ENCODE data around the gene PAQR6. TPM values are rescaled to one million over a fixed set of nuclear protein-coding genes. Genes with fewer than 3 reads are reported as not detected.

Gene PAQR6
- total RNA-seq, 1 donor from 2014 or later, result 10.8 TPM

DNA sequence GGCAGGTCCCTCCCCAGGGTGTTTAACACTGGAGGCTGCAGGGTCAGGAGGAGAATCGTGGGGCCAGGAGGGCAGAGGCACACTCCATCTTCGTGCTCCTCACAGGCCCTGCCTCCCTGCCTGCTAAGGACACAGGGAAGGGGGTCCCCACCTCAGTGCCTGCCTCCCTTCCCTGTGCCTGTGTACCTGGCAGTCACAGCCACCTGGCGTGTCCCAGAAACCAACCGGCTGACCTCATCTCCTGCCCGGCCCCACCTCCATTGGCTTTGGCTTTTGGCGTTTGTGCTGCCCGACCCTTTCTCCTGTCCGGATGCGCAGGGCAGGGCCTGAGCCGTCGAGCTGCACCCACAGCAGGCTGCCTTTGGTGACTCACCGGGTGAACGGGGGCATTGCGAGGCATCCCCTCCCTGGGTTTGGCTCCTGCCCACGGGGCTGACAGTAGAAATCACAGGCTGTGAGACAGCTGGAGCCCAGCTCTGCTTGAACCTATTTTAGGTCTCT lies 6.5 kb downstream of the PAQR6 start:
- Mint-ChIP-seq H3K9me3 (ENCODE audit: unreplicated experiment) (no peaks in the 10 kb centered on the region), H3K4me3 (ENCODE audit: unreplicated experiment) (no peak overlapping the region), H3K36me3 (ENCODE audit: unreplicated experiment) (no peaks in the 10 kb centered on the region), H3K27me3 (ENCODE audit: unreplicated experiment) (peaks cover 20% of the 10 kb centered on the region), H3K27ac (ENCODE audit: unreplicated experiment) (no peak overlapping the region), H3K4me1 (ENCODE audit: low read depth, unreplicated experiment) (peaks cover 2% of the 10 kb centered on the region)
- DNase-seq, result no peak
- no peak for TF ChIP-seq CTCF (IDR thresholded peaks at IDR 0.05; ENCODE audit: partially characterized antibody, unreplicated experiment)

DNA sequence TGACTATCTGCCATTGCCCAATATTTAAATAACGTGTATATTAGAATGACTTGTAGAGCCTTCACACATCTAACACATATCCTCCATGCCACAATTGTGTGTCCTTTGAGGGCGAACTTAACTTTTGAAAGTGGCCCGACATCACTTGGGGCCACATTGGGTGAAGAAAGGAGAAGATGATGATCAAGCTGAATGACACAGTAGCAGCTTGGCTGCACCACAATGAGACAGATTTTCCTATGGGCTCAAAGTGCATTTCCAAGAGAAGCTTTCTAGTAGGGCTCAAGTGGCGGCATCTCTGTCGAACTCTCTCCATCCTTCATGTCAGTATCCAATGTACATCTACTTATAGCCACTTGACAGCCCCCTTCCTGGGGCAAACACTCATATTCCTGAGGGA lies 9.6 kb downstream of the PAQR6 start:
- Mint-ChIP-seq H3K27ac (ENCODE audit: unreplicated experiment) (no peak overlapping the region), H3K4me3 (ENCODE audit: unreplicated experiment) (no peak overlapping the region), H3K36me3 (ENCODE audit: unreplicated experiment) (no peaks in the 10 kb centered on the region), H3K9me3 (ENCODE audit: unreplicated experiment) (peaks cover 5% of the 10 kb centered on the region), H3K27me3 (ENCODE audit: unreplicated experiment) (peaks cover 8% of the 10 kb centered on the region), H3K4me1 (ENCODE audit: low read depth, unreplicated experiment) (peaks cover 2% of the 10 kb centered on the region)
- TF ChIP-seq CTCF (IDR thresholded peaks at IDR 0.05; ENCODE audit: partially characterized antibody, unreplicated experiment), result no peak
- no peak for DNase-seq

GRCh38 chr1:156236164-156236563 lies 11.7 kb downstream of the PAQR6 start:
- H3K4me3 Mint-ChIP-seq (ENCODE audit: unreplicated experiment), result no peak overlapping the region
- peaks cover 5% of the 10 kb centered on the region for H3K9me3 Mint-ChIP-seq (ENCODE audit: unreplicated experiment)
- no peak for DNase-seq
- TF ChIP-seq CTCF (IDR thresholded peaks at IDR 0.05; ENCODE audit: partially characterized antibody, unreplicated experiment), result no peak
- peaks cover 5% of the 10 kb centered on the region for H3K27me3 Mint-ChIP-seq (ENCODE audit: unreplicated experiment)
- no peak overlapping the region for H3K27ac Mint-ChIP-seq (ENCODE audit: unreplicated experiment)
- no peaks in the 10 kb centered on the region for H3K36me3 Mint-ChIP-seq (ENCODE audit: unreplicated experiment)
- H3K4me1 Mint-ChIP-seq (ENCODE audit: low read depth, unreplicated experiment), result peaks cover 12% of the 10 kb centered on the region

GRCh38 chr1:156233426-156234127 lies 14.3 kb downstream of the PAQR6 start:
- Mint-ChIP-seq H3K4me1 (ENCODE audit: low read depth, unreplicated experiment) (peaks cover 10% of the 10 kb centered on the region), H3K27ac (ENCODE audit: unreplicated experiment) (no peak overlapping the region), H3K27me3 (ENCODE audit: unreplicated experiment) (peaks cover 2% of the 10 kb centered on the region), H3K4me3 (ENCODE audit: unreplicated experiment) (no peak overlapping the region), H3K36me3 (ENCODE audit: unreplicated experiment) (no peaks in the 10 kb centered on the region), H3K9me3 (ENCODE audit: unreplicated experiment) (peaks cover 5% of the 10 kb centered on the region)
- no peak for TF ChIP-seq CTCF (IDR thresholded peaks at IDR 0.05; ENCODE audit: partially characterized antibody, unreplicated experiment)
- DNase-seq, result no peak

DNA sequence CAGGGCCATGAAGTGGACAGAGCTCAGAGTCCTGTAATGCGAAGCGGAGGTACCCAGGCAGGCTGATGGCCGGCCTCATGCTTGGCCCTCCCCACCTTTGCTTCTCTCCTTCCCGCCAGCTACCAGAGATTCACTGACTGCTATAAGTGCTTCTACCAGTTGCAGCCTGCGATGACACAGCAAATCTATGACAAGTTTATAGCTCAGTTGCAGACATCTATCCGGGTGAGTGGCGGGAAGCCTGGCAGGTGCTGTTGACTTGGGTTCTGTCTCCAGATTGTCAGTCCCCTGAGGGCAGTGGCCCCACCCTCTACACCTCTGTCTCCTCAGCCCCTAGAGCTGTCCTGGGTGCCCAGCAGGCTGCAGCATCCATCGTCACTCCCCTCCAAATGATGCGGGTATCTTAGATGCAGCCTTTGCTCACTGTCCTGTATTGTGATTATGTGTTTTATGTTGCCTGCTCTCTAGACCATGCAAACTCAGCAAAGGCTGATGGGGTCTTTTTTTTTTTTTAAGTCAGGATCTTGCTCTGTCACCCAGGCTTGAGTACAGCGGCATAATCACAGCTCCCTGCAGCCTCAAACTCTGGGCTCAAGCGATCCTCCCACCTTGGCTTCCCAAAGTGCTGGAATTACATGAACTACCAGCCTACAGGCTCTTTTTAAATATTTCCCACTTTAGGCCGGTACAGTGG lies 15.5 kb downstream of the PAQR6 start:
- TF ChIP-seq CTCF (IDR thresholded peaks at IDR 0.05; ENCODE audit: partially characterized antibody, unreplicated experiment), result no peak
- DNase-seq, result no peak
- H3K4me1 Mint-ChIP-seq (ENCODE audit: low read depth, unreplicated experiment), result peaks cover 10% of the 10 kb centered on the region
- H3K36me3 Mint-ChIP-seq (ENCODE audit: unreplicated experiment), result no peaks in the 10 kb centered on the region
- H3K27ac Mint-ChIP-seq (ENCODE audit: unreplicated experiment), result peak overlapping the region; percentile 23
- peaks cover 5% of the 10 kb centered on the region for H3K9me3 Mint-ChIP-seq (ENCODE audit: unreplicated experiment)
- H3K27me3 Mint-ChIP-seq (ENCODE audit: unreplicated experiment), result peaks cover 2% of the 10 kb centered on the region
- H3K4me3 Mint-ChIP-seq (ENCODE audit: unreplicated experiment), result no peak overlapping the region
